GM18519 (cell line): Measurements from ENCODE around the gene ANAPC7.

Experiments used
- ATAC-seq: cut with Tn5 transposase; IDR thresholded peaks from one replicate; pipeline ENCODE4 v1.9.1; 2021; ENCODE audit warnings: mild to moderate bottlenecking, moderate library complexity; ENCODE audit not compliant: unreplicated experiment, low FRiP score

Gene ANAPC7

DNA sequence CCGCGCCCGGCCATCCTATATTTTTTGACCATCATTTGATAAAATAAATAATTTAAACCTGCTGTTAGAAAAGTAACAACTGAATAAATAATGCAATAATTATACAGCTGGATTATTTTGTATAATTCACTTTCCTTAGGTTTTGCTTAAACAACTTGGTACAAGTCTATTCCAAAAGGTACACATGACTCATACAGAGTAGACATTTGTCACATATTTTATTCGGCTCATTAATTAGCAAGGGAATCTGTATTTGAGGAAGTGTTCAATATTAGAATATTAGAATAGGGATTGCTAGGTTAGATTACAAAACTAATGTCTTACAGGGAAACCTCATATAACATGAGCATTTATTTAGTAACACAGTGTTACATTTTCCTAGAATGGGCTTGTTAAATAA, 73.8 kb downstream of the ANAPC7 start:
- no peak for ATAC-seq
